ENCODE measurements around the gene AKAP13.

- no peak for TF ChIP-seq POLR2A (IDR thresholded peaks at IDR 0.05; ENCODE audit: low read length)
- no peak for TF ChIP-seq JUN (IDR thresholded peaks at IDR 0.05)
- no peak for TF ChIP-seq EP300 (IDR thresholded peaks at IDR 0.05)
- TF ChIP-seq, protein P1, sequence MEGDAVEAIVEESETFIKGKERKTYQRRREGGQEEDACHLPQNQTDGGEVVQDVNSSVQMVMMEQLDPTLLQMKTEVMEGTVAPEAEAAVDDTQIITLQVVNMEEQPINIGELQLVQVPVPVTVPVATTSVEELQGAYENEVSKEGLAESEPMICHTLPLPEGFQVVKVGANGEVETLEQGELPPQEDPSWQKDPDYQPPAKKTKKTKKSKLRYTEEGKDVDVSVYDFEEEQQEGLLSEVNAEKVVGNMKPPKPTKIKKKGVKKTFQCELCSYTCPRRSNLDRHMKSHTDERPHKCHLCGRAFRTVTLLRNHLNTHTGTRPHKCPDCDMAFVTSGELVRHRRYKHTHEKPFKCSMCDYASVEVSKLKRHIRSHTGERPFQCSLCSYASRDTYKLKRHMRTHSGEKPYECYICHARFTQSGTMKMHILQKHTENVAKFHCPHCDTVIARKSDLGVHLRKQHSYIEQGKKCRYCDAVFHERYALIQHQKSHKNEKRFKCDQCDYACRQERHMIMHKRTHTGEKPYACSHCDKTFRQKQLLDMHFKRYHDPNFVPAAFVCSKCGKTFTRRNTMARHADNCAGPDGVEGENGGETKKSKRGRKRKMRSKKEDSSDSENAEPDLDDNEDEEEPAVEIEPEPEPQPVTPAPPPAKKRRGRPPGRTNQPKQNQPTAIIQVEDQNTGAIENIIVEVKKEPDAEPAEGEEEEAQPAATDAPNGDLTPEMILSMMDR (IDR thresholded peaks at IDR 0.05), result no peak
- TF ChIP-seq, protein P2, sequence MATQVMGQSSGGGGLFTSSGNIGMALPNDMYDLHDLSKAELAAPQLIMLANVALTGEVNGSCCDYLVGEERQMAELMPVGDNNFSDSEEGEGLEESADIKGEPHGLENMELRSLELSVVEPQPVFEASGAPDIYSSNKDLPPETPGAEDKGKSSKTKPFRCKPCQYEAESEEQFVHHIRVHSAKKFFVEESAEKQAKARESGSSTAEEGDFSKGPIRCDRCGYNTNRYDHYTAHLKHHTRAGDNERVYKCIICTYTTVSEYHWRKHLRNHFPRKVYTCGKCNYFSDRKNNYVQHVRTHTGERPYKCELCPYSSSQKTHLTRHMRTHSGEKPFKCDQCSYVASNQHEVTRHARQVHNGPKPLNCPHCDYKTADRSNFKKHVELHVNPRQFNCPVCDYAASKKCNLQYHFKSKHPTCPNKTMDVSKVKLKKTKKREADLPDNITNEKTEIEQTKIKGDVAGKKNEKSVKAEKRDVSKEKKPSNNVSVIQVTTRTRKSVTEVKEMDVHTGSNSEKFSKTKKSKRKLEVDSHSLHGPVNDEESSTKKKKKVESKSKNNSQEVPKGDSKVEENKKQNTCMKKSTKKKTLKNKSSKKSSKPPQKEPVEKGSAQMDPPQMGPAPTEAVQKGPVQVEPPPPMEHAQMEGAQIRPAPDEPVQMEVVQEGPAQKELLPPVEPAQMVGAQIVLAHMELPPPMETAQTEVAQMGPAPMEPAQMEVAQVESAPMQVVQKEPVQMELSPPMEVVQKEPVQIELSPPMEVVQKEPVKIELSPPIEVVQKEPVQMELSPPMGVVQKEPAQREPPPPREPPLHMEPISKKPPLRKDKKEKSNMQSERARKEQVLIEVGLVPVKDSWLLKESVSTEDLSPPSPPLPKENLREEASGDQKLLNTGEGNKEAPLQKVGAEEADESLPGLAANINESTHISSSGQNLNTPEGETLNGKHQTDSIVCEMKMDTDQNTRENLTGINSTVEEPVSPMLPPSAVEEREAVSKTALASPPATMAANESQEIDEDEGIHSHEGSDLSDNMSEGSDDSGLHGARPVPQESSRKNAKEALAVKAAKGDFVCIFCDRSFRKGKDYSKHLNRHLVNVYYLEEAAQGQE (IDR thresholded peaks at IDR 0.05), result no peak
- no peak for TF ChIP-seq RAD21 (conservative IDR thresholded peaks at IDR 0.05 in 1 of 2, IDR thresholded peaks at IDR 0.05 in 1 of 2)
- TF ChIP-seq HMGXB4 (CRISPR knock-in tag; IDR thresholded peaks at IDR 0.05; ENCODE audit: borderline replicate concordance), result no peak
- TF ChIP-seq BCL3 (IDR thresholded peaks at IDR 0.05), result no peak
- TF ChIP-seq, protein P3, sequence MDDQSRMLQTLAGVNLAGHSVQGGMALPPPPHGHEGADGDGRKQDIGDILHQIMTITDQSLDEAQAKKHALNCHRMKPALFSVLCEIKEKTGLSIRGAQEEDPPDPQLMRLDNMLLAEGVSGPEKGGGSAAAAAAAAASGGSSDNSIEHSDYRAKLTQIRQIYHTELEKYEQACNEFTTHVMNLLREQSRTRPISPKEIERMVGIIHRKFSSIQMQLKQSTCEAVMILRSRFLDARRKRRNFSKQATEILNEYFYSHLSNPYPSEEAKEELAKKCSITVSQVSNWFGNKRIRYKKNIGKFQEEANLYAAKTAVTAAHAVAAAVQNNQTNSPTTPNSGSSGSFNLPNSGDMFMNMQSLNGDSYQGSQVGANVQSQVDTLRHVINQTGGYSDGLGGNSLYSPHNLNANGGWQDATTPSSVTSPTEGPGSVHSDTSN (IDR thresholded peaks at IDR 0.05), result no peak
- no peak for TF ChIP-seq TFCP2L1 (CRISPR knock-in tag; IDR thresholded peaks at IDR 0.05)
- no peak for TF ChIP-seq MAFK (IDR thresholded peaks at IDR 0.05; ENCODE audit: partially characterized antibody)
- TF ChIP-seq SREBF2 (IDR thresholded peaks at IDR 0.05), result no peak
- TF ChIP-seq CHD4 (IDR thresholded peaks at IDR 0.05; ENCODE audit: borderline replicate concordance), result no peak
- TF ChIP-seq, protein P4, sequence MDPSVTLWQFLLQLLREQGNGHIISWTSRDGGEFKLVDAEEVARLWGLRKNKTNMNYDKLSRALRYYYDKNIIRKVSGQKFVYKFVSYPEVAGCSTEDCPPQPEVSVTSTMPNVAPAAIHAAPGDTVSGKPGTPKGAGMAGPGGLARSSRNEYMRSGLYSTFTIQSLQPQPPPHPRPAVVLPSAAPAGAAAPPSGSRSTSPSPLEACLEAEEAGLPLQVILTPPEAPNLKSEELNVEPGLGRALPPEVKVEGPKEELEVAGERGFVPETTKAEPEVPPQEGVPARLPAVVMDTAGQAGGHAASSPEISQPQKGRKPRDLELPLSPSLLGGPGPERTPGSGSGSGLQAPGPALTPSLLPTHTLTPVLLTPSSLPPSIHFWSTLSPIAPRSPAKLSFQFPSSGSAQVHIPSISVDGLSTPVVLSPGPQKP (IDR thresholded peaks at IDR 0.05; ENCODE audit: low read depth, low read length), result no peak
Observed at GRCh38 chr15:85676342-85677098, 296.1 kb downstream of the AKAP13 start.
